Activated CD4-positive, CD25-positive, alpha-beta regulatory T cell treated with anti-CD3 and anti-CD28 coated beads, Interleukin-2, amount 50 U/mL, for 72 hours (primary cell): ENCODE data around the gene PTPRF.

Experiments used
- DNase-seq: peaks from one replicate; pipeline ENCODE4 v3.0.0; 2021

The PTPRF gene

GRCh38 chr1:43556782-43557181 is 26.1 kb downstream of the PTPRF start:
- DNase-seq: no peak

GRCh38 chr1:43557744-43558245 is 27.1 kb downstream of the PTPRF start:
- DNase-seq: no peak

- no peak for DNase-seq
These were observed 27.7 kb downstream of the PTPRF start for GRCh38 chr1:43558346-43558841.

DNA sequence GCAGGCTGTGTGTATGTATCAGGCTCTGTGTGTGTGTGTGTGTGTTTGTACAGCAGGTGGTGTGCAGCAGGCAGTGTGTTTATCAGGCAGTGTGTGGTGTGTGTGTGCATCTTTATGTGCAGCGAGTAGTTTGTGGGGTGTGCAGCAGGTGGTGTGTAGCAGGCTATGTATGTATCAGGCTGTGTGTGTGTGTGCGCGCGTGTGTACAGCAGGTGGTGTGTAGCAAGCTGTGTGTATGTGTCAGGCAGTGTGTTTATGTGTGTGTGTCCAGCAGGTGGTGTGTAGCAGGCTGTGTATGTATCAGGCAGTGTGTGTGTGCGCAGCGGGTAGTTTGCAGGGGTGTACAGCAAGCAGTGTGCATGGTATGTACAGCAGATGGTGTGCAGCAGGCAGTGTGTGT is 29.0 kb downstream of the PTPRF start:
- no peak for DNase-seq

DNA sequence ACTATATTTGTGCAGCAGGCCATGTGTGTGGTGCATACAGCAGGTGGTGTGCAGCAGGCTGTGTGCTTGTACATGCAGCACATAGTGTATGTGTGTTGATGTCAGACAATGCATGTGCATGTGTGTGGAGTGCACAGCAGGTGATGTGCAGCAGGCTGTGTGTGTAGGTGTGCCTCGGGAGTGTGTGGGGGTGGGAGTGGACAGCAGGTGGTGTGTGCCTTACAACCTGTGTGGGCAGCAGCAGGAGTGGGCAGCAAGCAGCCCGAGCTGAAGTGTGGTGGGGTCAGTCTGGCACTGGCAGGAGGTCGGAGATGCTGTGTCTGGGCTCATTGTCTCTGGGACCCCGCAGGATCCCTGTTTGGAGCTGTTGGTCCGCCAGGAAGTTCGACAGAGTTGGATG is 29.6 kb downstream of the PTPRF start:
- DNase-seq: no peak

- no peak for DNase-seq
These were observed 33.3 kb downstream of the PTPRF start for GRCh38 chr1:43563876-43564539.

DNA sequence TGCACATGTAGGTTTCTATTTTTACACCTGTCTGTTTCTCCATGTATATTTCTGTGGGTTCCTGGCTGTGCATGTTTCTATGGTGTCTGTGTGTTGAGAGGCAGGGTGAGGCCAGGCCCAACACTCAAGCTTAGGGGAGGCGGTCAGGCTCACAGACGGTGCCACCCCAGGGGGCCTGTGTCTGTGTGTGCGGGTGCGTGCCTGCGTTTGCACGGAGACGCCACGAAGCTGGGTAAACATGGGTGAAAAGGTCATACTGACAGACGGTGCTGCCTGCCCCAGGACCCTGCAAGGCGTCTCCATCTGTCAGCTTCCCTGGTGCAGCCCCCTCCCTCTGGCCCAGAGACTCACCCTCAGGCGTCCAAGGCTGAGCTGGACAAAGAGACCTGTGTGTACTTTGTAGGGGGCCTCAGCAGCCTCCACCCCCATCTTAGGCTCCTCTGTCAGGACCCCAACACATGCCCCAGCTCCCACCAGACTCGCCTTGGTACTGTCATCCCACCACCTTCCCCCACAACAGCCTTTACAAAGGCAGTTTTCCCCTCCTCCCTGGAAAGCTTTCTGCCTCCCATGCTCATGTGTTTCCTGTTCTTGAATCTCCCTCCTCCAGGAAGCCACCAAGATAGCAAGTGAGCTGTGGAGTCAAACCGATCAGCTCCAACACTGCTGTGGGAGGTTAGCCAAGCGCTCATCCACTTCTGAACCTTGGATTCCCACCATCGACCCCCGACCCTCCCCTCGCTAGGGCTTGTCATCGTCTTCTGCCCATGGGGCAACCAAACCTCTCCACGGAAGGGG is 34.1 kb downstream of the PTPRF start:
- DNase-seq: no peak

DNA sequence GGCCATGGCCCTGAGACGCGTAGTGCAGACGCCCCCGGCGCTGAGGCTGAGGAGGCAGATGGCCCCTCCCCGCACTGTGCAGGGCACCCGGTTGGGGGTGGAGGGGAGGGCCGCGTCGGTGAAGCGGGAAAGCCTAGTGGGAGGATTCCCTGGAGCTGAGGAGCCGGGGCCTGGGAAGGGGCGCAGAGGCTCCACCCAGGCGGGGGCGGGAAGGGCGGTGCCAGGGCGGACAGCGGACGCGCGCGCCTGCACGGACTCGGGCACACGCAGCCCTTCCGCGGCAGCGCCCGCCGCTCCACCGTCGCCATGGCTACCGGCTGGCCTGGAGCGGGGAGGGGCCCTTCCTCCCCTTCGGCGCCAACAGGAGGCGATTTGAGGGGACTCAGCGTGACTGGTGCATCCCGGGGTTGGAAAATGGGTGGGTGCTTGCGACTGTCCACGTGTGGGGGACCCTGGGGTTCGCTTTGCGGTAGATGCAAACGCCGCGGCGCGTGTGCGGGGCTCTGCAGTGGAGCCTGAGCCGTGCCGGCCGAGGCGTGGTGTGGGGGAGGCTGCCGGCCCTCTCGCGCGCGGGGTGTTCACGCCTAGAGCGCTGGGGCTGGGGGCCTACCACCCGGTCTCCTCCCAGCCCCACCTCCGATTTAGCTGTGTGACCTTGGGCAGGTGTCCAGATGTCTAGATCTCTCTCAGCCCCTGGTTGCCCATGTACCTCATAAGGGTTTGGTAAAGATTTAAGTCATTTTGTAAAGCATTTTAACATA is 35.1 kb downstream of the PTPRF start:
- peak; percentile 38 for DNase-seq

- DNase-seq: no peak
These were observed 35.8 kb downstream of the PTPRF start for GRCh38 chr1:43566382-43567044.

GRCh38 chr1:43569175-43569574 is 38.5 kb downstream of the PTPRF start:
- DNase-seq: no peak

GRCh38 chr1:43570277-43570676 is 39.6 kb downstream of the PTPRF start:
- no peak for DNase-seq

GRCh38 chr1:43570715-43571114 is 40.0 kb downstream of the PTPRF start:
- no peak for DNase-seq

DNA sequence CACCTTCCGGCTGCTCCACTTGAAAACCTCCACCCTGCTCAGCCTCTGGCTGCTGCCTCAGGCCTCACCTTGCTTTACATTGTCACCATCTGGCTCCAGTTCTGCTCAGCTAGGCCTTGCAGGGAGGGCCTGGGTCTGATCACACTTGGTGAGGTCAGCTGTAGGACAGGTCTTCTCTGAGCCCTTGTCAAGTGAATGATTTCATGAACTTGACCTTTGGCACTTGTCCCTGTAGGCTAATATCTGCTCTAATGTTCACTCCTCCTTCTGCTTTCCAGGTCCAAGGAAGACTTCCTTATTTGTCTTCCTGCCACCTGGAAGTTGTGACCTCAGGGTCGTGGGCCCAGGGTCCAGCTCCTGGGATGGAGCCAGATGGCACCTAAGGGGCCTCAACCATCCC is 41.4 kb downstream of the PTPRF start:
- no peak for DNase-seq

GRCh38 chr1:43572538-43572937 is 41.9 kb downstream of the PTPRF start:
- no peak for DNase-seq

GRCh38 chr1:43573066-43573800 is 42.5 kb downstream of the PTPRF start:
- no peak for DNase-seq

GRCh38 chr1:43576521-43576920 is 45.8 kb downstream of the PTPRF start:
- no peak for DNase-seq

DNA sequence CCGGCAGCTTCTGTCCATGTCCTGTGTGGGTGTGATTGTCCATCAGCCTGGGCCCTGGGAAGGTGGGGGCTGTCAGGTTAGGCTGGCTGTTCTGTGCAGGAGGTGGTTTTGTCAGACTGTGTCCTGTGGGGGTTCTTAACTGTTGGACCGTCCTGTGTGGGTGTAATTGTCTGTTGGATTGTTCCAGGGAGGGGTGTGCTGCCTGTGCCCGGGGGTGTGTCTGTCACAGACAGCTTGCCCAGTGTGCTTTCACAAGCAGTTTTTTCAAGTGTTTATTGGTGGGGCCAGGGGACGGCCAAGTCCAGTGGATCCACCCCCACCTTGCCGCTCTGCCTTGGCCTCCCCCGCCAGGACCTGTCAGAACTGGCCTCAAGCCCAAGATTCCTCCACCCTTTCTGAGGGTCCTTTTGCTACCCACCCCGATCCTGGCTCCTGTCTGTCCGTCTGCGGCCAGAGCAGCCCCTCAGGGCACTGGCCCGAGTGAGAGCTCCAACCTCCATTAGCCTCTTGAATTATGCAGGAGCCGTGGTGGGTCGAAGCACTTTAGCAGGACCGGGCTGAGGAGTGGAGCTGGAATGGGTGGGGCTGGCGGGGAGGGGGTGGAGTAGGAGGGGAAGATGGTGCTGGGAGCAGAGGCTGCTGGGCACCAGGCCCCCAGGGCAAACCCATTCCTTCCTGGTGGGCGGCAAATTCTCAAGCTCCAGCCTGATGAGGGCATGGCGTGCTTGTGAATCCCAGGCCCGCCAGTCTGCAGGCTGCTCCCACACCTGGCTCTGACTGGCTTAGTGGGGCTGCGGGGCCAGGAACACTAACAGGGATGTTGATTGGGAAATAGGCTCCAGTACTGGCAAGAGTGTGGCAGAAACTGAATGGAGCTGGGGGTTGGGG is 47.2 kb downstream of the PTPRF start:
- no peak for DNase-seq

DNA sequence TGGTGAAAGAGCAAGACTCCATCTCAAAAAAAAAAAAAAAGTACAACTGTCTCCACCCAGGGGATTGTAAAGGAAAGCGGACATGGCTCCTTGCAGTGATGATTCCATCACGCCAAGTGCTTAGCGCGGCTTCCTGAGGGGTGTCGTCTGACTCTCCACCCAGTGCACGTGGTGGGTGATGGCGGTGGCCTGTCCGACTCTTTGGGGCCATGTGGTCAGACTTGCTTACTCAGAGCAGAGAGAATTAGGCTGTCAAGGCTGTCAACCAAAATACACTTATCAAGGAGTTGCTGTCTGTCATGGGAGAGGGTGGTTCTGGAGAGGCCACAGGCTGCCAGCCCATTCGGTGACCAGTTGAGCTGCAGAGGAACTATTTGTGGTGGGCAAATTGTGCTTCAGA is 49.4 kb downstream of the PTPRF start:
- no peak for DNase-seq

DNA sequence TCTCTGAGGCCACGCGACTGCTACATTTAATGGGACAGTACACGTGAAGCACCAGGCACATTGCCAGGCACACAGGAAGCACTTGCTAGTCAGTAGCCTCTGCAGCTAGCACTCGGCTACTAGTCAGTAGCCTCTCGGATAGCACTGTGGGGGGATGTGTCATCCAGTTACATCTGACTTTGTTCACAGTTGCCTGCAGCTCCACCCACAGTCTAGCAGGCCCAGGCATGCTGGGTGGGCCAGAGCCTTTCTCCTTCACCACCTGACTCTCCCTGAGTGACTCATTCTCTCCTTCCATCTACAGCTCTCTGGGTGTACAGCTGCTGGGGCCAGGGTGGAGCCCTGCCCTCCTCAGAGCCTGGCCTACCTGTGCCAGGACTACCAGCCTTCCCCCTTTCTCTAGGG is 51.5 kb downstream of the PTPRF start:
- DNase-seq: no peak

DNA sequence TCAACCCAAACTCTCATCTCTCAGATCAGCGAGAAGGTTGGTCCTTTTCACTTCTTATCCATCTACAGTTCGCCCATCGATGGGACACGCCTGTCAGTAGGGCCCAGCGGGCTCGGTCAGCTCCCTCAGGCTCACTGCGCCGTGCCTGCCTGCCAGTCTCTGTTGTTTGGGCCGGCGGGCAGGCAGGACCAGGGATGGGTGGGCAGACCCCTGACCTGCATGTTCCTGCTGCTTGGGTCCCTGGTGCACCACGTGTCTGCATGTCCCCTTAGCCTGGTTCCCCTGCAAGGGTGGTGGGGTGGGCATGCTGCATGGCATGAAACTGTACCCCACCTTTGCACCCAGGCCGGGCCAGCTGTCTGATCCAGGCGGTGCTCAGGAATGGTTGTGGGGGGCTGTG is 52.4 kb downstream of the PTPRF start:
- no peak for DNase-seq

DNA sequence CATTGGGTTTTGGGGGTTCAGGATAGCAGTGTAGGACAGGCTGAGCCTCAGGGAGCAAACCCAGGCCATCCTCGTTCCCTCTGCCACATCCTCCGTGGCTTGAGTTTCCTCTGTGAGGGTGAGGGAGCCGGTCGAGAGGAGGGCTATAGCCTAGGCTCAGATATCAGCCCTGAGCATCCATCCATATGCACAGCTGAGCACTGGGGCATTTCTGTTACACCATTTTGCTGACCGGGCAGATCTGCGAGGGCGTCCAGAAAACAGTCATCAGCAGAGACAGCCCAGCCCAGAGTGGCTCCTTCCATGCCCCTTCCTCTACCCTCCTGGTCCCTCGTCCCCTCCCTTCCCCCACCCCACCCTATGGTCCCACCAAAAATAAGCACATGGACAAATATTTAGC is 53.5 kb downstream of the PTPRF start:
- no peak for DNase-seq
